Stimulated activated CD8-positive, alpha-beta memory T cell treated with anti-CD3 and anti-CD28 coated beads, Interleukin-2, amount 100 ng/mL, for 1 hour (primary cell): ENCODE measurements around the gene FOXF2.

Source experiments
- DNase-seq, 2 donors: peaks; one replicate each; pipeline ENCODE4 v3.0.0-alpha.2; 2020; ENCODE audit warnings: low read depth in 2 of 2

Gene FOXF2

DNA sequence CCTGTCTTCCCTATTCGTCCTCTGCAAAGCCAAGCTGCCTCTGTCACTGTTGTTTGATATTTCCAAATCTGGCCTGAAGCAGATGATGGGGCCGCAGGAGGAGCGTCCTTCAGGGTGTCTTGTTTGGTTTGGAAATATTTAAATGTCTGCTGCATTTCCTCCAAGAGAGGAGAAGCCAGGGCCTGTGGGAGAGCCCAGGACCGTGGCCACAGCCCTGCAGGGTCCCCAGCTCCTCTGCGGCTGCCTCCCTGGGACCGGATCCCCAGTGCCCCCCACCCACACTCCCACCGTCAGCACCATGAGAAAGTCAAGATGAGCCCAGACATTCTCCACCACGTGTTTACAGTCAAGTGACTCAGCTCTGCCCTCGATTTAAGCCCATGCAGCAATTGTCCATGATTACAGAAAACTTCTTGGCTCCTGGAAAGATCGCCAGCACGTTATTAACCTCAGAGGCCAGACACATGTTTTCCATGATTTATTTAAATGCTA, 18.2 kb downstream of the FOXF2 start:
- no peak for DNase-seq

DNA sequence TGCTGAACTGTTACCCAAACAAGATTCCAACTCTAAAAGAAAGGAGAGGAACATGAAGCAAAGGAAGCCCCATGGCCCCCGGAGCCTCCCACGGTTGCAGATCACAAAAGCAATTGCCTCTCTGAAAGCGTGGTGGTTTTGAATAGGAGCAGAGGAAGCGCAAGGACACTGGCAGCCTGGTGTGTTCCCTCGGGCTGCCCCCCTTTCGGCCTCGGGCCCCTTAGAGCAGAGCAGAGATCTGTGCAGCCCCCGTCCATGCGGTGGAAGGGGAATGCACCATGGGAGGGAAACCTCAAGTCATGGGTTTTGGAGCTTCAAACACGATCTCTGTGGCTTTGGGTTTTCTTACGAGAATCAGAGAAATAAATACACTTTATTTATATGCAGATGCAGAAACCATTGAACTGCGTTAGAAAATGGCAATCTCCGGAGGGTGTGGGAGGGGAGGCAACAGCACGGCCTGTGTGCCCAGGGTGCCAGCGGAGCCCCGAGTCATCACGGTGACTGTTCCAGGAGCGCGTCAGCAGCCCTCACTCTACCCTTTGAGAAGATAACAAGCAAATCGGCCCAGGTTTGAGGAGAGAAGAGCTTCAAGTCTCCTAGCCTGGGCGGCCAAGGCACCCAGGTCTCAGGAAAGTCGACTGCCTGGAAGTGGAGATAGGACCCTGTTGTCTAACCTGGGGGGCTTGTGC, 20.5 kb downstream of the FOXF2 start:
- DNase-seq, result no peak

DNA sequence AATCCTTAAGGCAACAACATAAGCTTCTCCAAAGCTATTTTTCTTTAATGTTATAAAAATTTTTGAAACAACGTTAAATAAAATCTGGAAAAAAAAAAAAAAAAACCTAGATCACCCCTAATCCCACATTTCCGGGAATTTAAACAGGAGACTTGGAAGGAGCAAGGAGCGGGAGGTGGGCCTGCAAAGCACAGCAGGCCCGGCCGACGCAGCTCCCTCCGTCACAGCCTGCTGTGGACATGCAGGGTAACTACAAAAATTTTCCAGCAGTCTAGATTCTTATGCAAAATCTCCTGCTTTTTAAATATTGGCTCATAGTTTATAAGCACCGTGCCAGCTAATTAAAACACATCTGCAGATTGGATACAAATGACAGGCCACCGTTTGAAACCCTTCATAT, 23.5 kb downstream of the FOXF2 start:
- DNase-seq, result no peak

DNA sequence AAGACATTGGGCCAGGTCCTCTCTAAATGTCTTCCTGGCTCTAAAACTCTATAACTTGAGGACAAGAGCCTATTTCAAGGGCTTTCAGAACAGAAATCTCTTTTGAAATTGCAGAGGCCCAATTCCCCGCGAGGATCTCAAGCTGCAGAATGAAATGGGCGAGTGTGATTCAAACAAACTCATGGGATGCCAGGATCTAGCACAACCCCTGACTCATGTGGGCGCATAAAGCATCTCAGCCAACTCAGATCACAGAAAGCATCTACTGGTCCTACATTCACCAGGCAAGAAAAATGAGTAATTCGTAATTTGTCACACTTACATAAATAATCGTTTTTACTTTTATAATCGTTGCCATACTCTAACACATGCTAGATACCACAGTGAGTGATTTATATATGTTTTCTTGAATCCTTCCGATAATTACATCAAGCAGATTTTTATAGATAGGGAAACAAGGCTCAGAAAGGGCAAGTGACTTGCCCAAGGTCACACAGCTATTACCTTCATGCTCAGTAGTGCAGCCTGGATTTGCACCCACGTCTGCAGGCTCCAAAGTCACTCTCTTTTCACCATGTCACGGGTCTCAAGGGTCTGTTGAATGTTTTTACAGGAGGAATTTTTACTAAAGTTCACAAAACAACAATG, 26.2 kb downstream of the FOXF2 start:
- no peak for DNase-seq

DNA sequence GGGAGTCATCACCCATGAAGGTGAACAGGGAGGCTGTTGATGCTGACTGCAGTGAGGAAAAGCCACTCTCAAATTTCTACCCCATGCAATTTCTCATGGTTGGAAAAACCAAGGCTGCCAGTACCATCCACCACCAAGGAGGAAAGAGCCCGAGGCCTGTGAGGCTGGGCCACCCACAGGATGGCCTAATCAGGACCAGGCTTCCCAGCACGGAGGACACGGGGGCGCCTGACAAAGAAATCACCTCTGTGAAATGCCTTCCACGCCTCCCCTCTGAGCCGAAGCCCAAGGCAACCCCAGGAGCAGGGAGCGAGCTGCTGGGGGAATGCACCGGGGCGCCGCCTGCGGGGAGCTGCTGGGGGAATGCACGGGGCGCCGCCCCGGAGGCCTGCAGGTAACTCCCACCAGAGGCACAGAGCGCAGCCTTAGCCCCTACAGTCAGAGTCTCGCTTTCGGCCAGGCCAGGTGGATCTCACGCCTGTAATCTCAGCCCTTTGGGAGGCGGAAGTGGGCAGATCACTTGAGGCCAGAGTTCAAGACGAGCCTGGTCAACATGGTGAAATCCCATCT, 26.9 kb downstream of the FOXF2 start:
- no peak for DNase-seq

DNA sequence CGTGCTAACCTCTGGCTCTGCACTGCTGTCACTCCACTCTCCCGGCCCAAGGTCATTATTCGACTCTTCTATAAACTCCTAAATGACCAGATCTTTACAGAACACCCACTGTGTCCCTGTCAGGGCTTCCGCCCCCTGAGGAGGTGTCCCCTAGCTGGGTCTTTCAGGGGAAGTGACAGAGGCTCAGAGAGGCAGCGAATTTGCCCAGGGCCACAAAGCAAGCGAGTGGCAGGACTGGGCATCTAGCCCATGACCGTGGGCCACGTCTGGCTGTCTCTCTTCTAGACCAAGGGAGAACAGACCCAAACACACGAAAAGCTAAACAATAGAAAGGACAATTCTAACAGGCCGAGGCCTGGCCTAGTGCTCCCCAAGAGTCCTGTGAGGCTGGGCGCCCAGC, 27.4 kb downstream of the FOXF2 start:
- no peak for DNase-seq

DNA sequence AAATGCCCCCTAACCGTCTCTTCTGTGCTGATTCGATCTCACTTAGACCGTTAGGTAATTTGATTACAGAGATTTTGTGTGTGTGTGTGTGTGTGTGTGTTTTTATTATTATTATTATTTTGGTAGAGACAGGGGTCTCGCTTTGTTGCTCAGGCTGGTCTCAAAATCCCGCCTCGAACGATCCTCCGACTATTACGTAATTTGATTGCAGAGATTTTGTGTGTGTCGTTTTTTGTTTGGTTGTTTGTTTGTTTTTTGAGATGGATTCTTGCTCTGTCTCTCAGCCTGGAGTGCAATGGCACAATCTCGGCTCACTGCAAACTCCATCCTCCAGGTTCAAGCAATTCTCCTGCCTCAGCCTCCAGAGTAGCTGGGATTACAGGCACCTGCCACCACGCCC, 28.3 kb downstream of the FOXF2 start:
- DNase-seq, result no peak

DNA sequence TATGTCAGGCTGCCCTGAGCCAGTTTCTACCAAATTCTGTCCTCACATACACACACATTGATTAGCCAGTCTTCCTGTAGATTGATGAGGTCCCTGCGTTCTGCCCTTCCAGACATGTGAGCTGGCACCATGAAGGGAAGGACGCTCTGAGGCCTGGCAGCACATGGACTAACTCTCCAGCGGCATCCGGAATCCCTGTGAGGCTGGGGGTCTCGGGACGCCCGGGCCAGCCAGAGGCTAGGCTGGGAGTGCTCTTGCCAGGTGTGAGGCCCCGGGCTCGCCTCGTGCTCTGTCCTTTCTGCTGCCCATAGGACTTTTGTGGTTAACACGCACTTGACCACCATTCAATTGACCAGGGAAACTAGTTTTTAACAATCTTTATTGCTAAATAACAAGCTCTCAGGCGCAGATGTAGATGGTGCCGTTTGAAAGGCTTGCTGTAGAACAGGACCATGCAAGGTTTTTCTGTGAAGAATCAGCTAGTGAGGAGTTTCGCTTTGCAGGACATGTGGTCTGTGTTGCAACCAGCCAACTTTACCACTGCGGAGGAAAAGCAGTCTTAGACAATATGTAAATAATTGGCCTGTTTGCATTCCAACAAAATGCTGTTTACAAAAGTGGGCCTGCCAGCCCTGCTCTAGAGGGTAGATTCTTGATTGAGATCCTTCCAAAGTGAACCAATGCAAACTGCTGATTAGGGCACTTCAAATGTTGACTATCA, 29.3 kb downstream of the FOXF2 start:
- no peak for DNase-seq

DNA sequence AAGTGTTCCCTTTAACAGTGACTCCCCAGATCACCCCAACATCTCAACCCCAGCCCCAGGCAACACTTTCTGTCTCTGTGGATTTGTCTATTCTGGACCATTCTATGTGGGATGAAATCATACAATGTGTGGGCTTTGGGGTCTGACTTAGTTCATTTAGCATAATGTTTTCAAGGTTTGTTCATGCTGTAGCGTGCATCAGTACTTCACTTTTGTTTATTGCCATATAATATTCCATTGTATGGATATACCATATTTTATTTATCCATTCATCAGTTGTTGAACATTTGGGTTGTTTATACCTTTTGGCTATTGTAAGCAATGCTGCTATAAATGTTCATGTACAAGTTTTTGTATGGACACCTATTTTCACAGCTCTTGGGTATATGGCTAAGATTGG, 31.0 kb downstream of the FOXF2 start:
- DNase-seq, result no peak

DNA sequence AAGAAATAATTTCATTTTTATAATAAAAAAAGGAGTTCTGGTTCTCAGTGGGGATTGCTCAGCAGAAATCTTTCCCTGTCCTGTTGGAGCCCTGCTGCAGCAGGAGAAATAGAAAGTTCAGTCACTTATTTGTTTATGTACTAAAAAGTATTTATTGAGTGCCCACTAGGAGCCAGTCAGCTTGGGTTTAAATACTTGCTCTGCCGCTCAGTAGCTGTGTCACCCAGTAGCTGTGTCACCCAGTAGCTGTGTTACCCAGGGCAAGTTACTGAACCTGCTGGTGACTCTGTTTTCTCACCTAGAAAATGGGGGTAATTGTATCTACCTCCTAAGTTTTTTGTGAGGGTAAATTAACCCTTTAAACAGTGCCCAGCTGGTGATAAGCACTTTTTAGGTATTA, 32.9 kb downstream of the FOXF2 start:
- no peak for DNase-seq

DNA sequence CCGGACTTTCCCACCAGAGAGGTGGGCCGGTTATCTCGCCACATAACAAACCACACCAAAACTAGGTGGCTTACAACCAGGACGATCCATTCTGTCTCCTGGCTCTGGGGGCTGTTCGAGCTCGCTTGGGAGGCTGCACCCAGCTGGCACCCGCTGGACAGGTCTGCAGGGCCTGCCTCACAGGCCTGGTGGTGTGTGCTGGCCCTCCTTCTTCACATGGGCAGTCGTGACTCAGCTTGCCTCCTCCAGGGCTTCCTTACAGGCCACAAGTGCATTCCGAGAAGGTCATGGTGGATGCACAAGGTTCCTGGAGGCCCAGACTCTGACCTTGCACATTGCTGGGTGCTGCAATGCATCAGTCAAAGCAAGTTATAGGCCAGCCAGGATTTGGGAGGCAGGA, 34.2 kb downstream of the FOXF2 start:
- no peak for DNase-seq

DNA sequence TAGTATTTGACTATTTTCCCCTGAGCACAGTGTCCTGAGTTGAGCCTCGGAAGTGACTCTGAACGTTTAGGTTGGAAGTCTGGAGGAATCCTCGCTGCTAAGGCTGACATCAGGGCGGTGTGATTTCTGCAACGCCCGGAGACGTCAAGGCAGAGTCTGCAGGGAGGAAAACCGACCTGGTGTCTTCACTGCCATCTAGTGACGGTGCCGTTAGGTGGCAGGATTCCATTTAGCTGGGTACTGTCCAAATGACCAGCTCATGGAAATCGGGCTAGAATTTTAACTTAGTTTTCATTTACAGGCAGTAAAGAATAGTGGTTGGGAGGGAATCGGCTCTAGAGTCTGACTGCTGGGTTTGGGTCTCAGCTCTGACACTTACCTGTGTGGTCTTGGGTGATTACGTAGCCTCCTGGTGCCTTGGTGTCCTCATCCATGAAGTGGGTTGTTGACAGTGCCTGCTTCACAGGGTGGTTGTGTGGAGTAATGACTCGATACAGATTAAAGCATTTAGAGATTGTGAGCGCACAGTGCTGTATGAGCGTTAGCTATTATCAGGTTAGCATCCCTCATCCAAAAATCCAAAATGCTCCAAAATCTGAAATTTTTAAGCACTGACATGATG, 35.0 kb downstream of the FOXF2 start:
- no peak for DNase-seq

DNA sequence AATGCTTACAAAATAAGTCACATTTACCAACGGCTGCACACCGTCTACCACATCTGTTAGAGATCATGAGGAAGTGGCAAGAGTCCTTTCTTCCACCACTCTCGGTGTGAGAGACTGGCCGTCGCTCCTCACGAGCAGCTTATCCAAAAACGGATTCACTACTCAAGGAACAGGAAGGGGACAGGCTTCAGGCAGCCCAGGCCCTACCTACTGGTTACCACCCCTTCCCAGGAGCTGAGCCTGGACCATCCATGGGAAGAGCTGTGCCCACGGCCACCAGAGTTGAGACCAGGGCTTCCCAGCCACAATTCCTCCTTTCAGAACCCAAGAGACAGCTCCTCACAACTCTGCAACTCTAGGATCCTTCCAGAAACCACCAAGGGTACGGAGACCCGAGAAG, 37.0 kb downstream of the FOXF2 start:
- DNase-seq, result no peak

DNA sequence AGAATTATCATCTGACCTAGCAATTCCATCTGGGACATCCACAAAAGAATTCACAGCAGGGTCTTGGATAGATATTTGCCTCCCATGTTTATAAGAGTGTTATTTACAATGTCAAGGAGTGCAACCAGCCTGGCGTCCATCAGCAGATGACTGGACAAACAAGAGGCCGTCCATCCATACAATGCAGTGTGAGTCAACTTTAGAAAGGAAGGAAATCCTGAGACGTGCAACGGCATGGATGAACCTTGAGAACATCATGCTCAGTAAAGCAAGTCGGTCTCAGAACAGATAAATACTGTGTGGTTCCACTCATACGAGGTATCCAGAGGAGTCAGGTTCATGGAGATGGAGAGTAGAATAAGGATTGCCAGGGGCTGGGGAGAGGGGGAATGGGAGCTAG, 46.4 kb downstream of the FOXF2 start:
- DNase-seq, result no peak

DNA sequence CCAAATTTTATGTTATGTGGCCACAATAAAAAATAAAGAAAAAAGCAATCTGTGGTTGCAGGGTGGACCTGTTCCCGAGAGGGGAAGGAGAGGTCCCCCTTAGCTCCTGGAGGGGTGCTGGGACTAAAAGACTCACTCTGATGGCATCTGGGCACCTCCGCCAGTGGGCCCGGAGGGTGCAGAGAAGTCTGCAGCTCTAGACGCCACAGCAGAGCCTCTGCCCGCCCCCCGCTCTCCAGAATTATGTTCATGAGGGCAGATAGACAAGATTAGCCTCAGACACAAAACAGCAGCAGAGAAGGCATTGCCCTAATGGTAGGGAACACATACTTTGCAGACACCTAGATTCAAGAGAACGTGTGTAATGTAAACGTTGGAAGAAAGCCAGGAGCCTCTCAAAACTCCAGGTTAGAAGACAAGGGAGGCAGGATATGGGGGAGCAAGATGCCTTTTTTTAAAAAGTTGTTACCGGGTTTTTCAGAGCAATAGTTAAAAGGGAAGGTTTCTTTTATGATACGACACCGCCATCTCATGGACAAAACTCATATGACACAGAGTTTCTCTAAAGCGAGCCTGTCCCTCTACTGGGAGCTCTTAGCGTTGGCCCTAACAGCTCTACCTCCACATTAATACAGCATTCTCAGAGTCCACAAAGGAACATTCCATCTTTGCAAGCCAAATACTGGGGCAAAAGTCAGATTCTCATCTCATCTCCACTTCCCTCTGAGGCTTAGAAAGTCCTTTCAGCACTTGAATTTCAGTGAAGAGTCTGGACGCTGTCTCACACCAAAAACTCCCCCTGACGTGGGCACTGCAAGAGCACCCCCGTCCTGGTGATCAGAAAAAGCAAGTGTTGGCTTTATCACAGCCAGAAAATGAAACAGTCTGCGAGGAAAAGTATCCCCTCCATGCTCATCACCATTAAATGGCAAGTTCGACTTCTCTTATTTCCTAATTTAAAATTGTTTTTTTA, 47.2 kb downstream of the FOXF2 start:
- DNase-seq, result no peak

DNA sequence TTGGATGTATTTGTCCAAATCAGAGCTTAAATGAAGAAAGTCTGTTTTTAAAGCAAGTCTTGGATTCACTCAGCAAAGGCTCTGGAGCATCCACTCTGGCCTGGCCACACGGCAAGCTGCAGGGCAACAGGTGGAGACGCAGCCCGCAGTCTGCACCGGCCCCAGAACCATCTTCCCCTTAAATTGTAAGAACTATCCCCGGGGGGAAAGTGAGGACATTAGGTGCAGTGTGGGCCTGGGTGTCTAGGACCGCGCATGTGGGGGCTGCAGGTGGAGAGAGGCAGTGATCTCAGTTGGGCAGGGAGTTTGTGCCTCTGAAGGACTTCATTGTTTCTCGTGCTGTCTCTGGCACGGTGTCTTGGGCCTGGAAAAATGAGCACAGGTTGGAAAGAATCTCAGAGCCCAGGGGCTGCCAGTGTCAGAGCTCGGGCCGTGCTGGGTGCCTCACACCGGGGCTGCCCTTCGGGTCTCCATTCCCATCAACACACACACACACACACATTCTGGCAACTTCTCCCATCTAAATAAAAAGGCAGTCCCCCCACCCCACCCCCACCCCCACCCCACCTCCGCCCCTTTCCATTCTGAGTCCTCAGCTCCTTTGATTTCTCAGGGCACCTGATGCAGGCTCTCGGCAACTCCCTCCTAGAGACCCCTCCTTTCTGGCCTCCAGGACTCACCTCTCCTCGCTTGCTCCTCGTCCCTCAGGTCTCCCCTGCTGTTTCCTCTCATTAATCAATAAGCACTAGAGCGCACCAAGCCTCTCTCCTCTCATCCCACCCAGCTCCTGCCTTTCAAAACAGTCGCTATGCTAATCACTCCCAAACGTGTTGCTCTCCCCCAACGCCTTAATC, 48.4 kb downstream of the FOXF2 start:
- no peak for DNase-seq

DNA sequence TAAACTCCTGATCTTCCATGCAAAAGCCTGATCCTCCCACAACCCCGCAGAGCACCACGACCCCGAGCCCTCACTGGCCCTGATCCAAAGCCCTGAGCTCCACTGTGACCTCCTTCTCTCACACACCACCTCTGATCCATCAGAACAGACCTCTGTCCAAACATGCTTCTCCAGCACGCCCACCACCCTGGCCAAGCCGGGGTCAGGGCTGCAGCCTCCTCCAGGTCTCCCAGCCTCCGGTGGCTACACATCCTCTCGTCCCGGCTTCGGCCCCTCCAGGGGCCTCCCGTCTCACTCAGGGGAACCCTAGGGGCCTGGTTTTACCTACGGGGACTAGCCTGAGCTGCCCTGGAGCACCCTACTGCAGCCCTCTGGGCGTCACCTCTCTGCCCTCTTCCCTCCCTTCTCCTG, 49.1 kb downstream of the FOXF2 start:
- DNase-seq, result no peak

DNA sequence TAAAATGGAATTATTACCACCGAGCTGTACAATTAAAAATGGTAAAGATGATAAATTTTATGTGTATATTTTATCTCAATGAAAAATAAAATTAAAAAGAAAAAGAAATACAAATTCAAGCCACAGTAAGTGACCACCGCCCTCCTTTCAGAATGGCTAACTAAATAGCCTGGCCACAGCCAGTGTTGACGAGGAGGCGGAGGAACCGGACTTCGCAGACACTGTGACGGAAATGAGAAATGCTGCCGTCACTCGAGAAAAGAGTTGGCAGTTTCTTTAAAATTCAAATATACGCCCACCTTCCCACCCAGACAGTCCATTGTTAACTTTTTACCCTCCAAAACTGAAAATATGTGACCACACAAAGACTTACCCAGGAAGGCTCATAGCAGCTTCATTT, 50.0 kb downstream of the FOXF2 start:
- no peak for DNase-seq

DNA sequence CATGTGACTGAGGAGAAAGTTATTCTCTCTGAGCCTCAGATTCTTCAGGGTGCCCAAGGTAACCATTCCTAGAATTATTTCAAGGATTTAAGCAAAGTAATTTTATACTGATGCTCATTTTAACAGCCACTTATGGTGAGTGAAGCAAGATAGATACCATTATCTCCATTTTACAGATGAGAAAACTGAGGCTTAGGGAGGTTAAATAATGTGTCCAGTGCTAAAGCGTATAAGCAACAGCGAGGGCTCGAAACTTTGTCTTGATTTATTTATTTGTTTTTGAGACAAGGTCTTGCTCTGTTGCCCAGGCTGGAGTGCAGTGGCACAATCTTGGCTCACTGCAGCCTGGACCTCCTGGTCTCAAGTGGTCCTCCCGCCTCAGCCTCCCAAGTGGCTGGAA, 53.6 kb downstream of the FOXF2 start:
- DNase-seq, result no peak
